ENCODE data around the gene NYNRIN.
"Not testable (repeated sequence)": the region's sequence is repeated elsewhere in the genome, so short reads cannot be mapped to it uniquely, and the experiment has no call there.

Gene NYNRIN

GRCh38 chr14:24398653-24399446, at the start of gene NYNRIN:
NYNRIN (plus strand) TSS chr14:24399003; CDS start chr14:24399247, 244 bp downstream.
- DNase-seq = peak; percentile 68

GRCh38 chr14:24349742-24350141, 49.1 kb upstream of the NYNRIN start:
- DNase-seq = no peak

GRCh38 chr14:24351517-24351916, 47.3 kb upstream of the NYNRIN start:
- DNase-seq = peak; percentile 72

GRCh38 chr14:24353559-24354481, 45.0 kb upstream of the NYNRIN start:
- DNase-seq = no peak

GRCh38 chr14:24354482-24354825, 44.3 kb upstream of the NYNRIN start:
- DNase-seq = not testable (repeated sequence)

GRCh38 chr14:24355009-24355408, 43.8 kb upstream of the NYNRIN start:
- DNase-seq = no peak

GRCh38 chr14:24356208-24356607, 42.6 kb upstream of the NYNRIN start:
- DNase-seq = no peak

GRCh38 chr14:24360281-24360680, 38.5 kb upstream of the NYNRIN start:
- DNase-seq = no peak

- no peak for DNase-seq
Measured at GRCh38 chr14:24361326-24361725, 37.5 kb upstream of the NYNRIN start.

- DNase-seq = no peak
Measured at GRCh38 chr14:24362241-24362960, 36.4 kb upstream of the NYNRIN start.

- no peak for DNase-seq
Measured at GRCh38 chr14:24363401-24363800, 35.4 kb upstream of the NYNRIN start.

- no peak for DNase-seq
Measured at GRCh38 chr14:24364841-24365240, 34.0 kb upstream of the NYNRIN start.

GRCh38 chr14:24365600-24366412, 33.0 kb upstream of the NYNRIN start:
- peak; percentile 89 for DNase-seq

- no peak for DNase-seq
Measured at GRCh38 chr14:24366413-24366720, 32.4 kb upstream of the NYNRIN start.

- peak; percentile 100 for DNase-seq
Measured at GRCh38 chr14:24366721-24367513, 31.9 kb upstream of the NYNRIN start.

GRCh38 chr14:24367514-24368211, 31.1 kb upstream of the NYNRIN start, which contains the start of gene NFATC4:
NFATC4 (plus strand) TSS chr14:24368184; CDS start chr14:24368341, 157 bp downstream.
- DNase-seq = peak; percentile 97

GRCh38 chr14:24368212-24368561, 30.6 kb upstream of the NYNRIN start:
- peak; percentile 72 for DNase-seq

- DNase-seq = peak; percentile 90
Measured at GRCh38 chr14:24368562-24369252, 30.1 kb upstream of the NYNRIN start.

- DNase-seq = no peak
Measured at GRCh38 chr14:24369463-24369862, 29.3 kb upstream of the NYNRIN start.
